HG03280 (cell line): Measurements from ENCODE around the gene MAPK8IP3.

Experiments
- ATAC-seq: cut with Tn5 transposase; IDR thresholded peaks from one replicate; pipeline ENCODE4 v1.9.1; 2021; ENCODE audit warnings: mild to moderate bottlenecking, moderate library complexity; ENCODE audit not compliant: unreplicated experiment

The MAPK8IP3 gene

GRCh38 chr16:1740234-1740633 is 34.2 kb downstream of the MAPK8IP3 start:
- ATAC-seq = no peak

- no peak for ATAC-seq
Observed at GRCh38 chr16:1740781-1741490, 34.9 kb downstream of the MAPK8IP3 start.

- no peak for ATAC-seq
Observed at GRCh38 chr16:1741553-1742165, 35.7 kb downstream of the MAPK8IP3 start.

- ATAC-seq = no peak
Observed at GRCh38 chr16:1743376-1744337, 37.7 kb downstream of the MAPK8IP3 start.

DNA sequence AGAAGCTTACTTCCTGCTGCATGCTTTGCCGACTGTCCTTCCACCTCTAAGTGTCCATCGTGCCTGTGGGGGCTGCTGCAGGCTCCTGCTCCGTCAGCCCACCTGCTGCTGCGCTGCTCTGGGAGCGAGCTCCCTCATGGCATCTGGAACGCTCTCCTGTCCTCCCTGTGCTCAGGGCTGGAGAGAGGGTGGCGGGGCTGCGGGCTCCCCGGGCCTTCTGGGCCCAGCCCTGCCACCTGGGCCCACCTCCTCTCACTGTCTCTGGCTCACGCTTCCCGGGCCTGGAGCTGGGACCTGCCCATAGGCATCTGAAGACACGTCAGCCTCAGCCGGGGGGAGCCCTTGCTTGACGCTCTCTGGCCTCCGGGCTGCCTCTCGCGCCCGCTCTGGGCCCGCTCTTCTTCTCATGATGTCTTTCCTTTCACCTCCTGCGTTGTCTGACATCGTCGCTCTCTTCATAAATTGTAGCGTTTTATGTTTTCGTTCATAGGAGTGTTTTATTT is 38.4 kb downstream of the MAPK8IP3 start:
- ATAC-seq = no peak

GRCh38 chr16:1745181-1745899 is 39.3 kb downstream of the MAPK8IP3 start:
- no peak for ATAC-seq

- no peak for ATAC-seq
Observed at GRCh38 chr16:1745900-1746692, 40.1 kb downstream of the MAPK8IP3 start.

- ATAC-seq = no peak
Observed at GRCh38 chr16:1746693-1747195, 40.7 kb downstream of the MAPK8IP3 start.

DNA sequence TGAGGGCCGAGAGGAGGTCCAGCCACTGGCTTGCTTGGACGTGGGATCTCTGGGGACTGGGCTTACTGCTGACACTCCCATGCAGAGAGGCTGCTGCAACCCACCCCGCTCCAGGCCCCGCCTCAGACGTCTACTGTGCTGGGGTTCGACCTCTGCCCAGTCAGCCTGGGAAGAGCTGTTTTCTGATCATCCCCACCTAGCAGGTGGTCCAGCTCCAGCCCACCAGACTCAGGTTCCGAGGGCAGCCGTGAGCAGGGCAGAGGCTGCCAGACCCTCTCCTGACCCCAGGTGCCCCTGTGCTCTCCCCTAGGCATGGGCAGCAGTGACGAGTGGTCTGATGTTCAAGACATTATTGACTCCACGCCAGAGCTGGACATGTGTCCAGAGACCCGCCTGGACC is 41.9 kb downstream of the MAPK8IP3 start:
- ATAC-seq = no peak

- no peak for ATAC-seq
Observed at GRCh38 chr16:1749152-1750117, 43.4 kb downstream of the MAPK8IP3 start.

GRCh38 chr16:1751946-1752345 is 46.0 kb downstream of the MAPK8IP3 start:
- no peak for ATAC-seq

DNA sequence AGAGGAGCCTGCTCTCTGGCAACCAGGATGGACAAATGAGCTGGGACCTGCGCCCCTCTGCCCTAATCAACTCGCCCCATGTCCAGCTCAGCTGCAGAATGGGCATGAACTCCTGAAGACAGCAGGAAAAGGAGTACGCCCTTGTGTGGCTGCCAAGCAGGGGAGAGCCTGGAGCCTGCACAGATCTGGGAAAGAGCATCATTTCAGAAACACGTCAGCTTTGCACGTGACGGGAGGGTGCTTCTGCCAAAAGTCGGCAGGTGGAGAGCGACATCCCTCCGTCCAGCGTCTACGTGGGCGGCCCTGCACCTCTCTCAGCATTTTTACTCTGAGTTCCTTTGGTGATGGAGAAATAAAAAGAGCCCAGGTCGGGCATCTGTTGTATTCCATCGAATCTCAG is 46.9 kb downstream of the MAPK8IP3 start:
- ATAC-seq = no peak

GRCh38 chr16:1754204-1754603 is 48.2 kb downstream of the MAPK8IP3 start:
- no peak for ATAC-seq

DNA sequence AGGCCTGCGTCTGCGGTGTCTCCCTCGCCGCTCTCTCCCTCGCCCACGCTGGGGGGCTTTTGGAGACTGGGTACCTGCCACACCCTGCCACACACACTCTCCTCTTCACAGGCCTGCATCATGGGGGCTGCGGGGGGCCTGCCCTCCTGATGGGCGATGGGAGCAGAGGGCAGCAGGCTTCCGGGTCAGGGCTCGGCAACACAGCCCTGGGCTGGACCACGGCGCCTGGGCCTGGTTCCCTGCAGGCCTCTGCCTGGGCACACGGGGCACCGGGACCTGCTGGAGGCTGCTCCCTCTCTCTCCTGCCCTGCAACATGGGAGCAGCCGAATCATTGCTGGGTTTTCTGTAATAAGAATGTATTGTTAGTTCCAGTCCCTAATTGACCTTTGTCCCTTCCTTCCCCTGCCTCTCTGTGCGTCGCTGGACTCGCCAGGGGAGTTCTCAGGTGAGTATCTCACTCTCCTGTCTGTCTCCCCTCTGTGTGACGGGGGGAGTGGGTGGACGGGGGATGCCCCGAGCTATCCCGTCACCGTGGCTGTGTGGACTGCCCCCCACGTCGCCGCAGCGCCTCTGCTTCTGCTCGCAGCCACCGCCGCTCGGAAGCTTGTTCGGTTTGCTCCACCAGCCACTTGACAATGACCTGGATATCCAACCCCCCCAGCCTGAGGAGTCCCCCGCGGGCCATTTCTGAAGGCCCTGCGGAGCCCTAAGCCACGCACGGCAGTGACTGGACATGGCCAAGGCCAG is 51.9 kb downstream of the MAPK8IP3 start:
- no peak for ATAC-seq

GRCh38 chr16:1758923-1759322 is 52.9 kb downstream of the MAPK8IP3 start:
- ATAC-seq = no peak

DNA sequence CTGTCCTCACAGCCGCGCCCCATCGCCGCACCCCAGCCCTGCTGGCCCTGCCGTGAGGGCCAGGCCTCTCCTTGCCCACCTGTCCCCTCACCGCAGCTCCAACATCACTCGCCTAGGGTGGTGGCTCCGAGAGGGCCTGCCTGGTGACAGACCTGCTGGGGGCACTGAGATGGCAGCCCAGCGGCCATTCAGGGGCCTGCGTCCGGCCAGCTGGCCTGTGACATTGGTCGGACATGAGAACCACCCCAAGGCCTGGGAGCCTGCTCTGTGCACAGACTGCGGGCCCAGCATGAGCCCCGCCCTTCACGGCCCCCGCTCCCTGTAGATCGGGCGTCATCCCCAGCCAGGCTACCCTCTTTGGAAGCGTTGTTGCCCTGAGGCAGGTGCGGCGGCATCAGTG is 53.5 kb downstream of the MAPK8IP3 start:
- no peak for ATAC-seq

GRCh38 chr16:1760911-1761310 is 54.9 kb downstream of the MAPK8IP3 start:
- ATAC-seq = no peak

- ATAC-seq = no peak
Observed at GRCh38 chr16:1761751-1762150, 55.8 kb downstream of the MAPK8IP3 start.
